ENCODE measurements around the gene PEX26.
A peak's percentile ranks its signal among the peaks of the same experiment; 100 is the strongest.
"Not testable (repeated sequence)": the region's sequence is repeated elsewhere in the genome, so short reads cannot be mapped to it uniquely, and the experiment has no call there.

The PEX26 gene

DNA sequence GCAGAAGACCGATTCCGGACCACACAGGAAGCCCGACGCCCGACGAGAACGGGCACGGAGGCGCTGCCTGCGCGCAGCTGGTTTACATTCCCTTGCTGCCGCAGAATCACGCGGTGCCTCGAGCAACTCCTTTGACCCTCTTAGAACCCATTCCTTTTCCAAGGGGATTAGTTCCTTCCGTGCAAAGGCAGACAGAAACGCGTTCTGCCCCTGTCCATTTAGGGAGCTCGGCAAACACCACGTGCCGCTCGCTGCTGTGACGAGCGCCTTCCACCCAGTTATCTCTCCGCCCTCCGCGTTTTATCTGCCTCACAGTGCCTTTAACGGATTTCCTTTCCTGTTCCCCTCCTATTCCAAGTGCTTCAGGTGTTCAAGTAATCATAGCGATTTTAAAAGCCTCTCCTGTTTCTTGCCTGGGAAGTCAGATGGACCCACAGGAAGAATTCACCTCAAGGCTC, 29.3 kb upstream of the PEX26 start:
- peak; percentile 70 for DNase-seq (ENCODE audit: low read depth)
- no peak for TF ChIP-seq CTCF (conservative IDR thresholded peaks at IDR 0.05; ENCODE audit: low read length)
- peak overlapping the region; percentile 51 for H3K4me3 ChIP-seq (ENCODE audit: low read length)

- no peak overlapping the region for H3K4me3 ChIP-seq (ENCODE audit: low read length)
- DNase-seq (ENCODE audit: low read depth): no peak
- no peak for TF ChIP-seq CTCF (conservative IDR thresholded peaks at IDR 0.05; ENCODE audit: low read length)
These were observed 27.7 kb upstream of the PEX26 start for GRCh38 chr22:18050065-18050464.

- DNase-seq (ENCODE audit: low read depth): peak; percentile 11
- not testable (repeated sequence) for H3K4me3 ChIP-seq (ENCODE audit: low read length)
These were observed 26.7 kb upstream of the PEX26 start for GRCh38 chr22:18051113-18051512.

GRCh38 chr22:18053216-18053946, 24.4 kb upstream of the PEX26 start:
- not testable (repeated sequence) for DNase-seq (ENCODE audit: low read depth); H3K4me3 ChIP-seq (ENCODE audit: low read length)

DNA sequence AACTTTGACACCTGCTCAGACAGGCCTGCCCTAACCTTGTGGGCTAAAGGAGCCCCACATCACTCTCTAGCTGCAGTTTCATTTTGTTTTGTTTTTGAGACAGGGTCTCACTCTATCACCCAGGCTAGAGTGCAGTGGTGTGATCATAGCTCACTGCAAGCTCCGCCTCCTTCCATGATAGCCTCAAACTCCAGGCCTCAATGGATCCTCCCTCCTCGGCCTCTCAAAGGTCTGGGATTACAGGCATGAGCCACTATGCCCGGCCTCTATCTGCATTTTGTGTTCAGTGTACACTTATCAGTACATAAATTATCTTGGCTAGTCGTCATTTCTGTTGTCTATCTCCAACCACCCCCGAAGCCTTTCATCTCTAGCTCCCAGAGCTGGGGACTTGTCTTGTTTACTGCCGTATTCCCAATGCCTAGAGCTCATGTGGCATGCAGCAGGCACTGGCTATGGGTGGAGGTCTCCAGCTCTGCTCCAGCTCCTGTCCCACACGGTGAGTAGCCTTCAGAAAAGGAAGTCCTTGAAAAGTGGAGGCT, 22.1 kb upstream of the PEX26 start:
- DNase-seq (ENCODE audit: low read depth): no peak
- no peak overlapping the region for H3K4me3 ChIP-seq (ENCODE audit: low read length)
- TF ChIP-seq CTCF (conservative IDR thresholded peaks at IDR 0.05; ENCODE audit: low read length): no peak

DNA sequence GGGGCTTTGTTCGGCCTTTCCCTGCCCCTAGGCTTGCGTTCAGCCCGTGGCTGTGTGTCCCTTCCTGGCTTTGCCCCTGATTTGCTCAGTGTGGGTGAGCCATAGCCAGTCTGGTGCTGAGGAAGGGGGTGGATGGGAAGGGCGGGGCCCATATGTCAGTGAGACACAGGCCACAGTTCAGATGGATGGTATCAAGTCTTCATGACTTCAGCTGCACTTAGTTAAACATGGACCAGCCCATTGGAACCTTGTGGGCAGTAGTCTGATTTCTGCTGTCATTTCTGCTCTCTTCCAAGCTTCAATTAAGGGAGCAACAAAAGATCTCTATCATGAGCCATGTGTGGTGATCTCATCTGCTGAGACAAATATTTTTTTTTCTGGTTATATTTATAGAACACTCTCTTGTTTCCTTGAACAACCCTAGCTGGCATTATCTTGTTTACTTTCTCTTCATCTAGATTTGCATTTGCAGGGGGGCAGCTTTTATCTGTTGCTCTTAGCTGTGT, 21.6 kb upstream of the PEX26 start:
- DNase-seq (ENCODE audit: low read depth): peak; percentile 84
- TF ChIP-seq CTCF (conservative IDR thresholded peaks at IDR 0.05; ENCODE audit: low read length): no peak
- no peak overlapping the region for H3K4me3 ChIP-seq (ENCODE audit: low read length)

- no peak for DNase-seq (ENCODE audit: low read depth)
- no peak overlapping the region for H3K4me3 ChIP-seq (ENCODE audit: low read length)
- TF ChIP-seq CTCF (conservative IDR thresholded peaks at IDR 0.05; ENCODE audit: low read length): no peak
These were observed 20.8 kb upstream of the PEX26 start for GRCh38 chr22:18056807-18057474.

Data from AG10803 (cell line).